OCI-LY1 (cell line): ENCODE measurements around the gene PAK5.

Experiments
- H2AFZ ChIP-seq: fragments of 200-600 bp; sonication (generic), shearing (Covaris generic); 2 replicates; pipeline ENCODE4 v1.6.0; 2014; ENCODE audit warnings: antibody characterized with exemption, mild to moderate bottlenecking, low read length
- H3F3A ChIP-seq: fragments of 200-600 bp; sonication (generic), shearing (Covaris generic); 2 replicates; pipeline ENCODE4 v1.6.0; 2014; ENCODE audit warnings: mild to moderate bottlenecking, antibody characterized with exemption, low read length, moderate library complexity; ENCODE audit not compliant: insufficient read depth
- H3K27ac ChIP-seq: fragments of 200-600 bp; sonication (generic); 2 replicates; pipeline ENCODE4 v1.5.1; 2014; ENCODE audit warnings: low read length, mixed run types, mild to moderate bottlenecking, low read depth; ENCODE audit not compliant: poor library complexity, severe bottlenecking
- H3K27me3 ChIP-seq: fragments of 200-600 bp; sonication (generic); 2 replicates; pipeline ENCODE4 v1.6.0; 2014; ENCODE audit warnings: antibody characterized with exemption, mild to moderate bottlenecking, low read length, moderate library complexity; ENCODE audit not compliant: insufficient read depth
- H3K36me3 ChIP-seq: fragments of 200-600 bp; sonication (generic); 2 replicates; pipeline ENCODE4 v1.6.1; 2014; ENCODE audit warnings: mild to moderate bottlenecking, antibody characterized with exemption, low read length, moderate library complexity, mixed read lengths; ENCODE audit not compliant: insufficient read depth
- H3K4me1 ChIP-seq: fragments of 200-600 bp; sonication (generic); 2 replicates; pipeline ENCODE4 v1.5.1; 2014; ENCODE audit warnings: mild to moderate bottlenecking, low read length, moderate library complexity; ENCODE audit not compliant: insufficient read depth, severe bottlenecking
- H3K4me2 ChIP-seq: fragments of 200-600 bp; sonication (generic), shearing (Covaris generic); 2 replicates; pipeline ENCODE4 v1.6.1; 2014; ENCODE audit warnings: low read length
- H3K4me3 ChIP-seq: fragments of 200-600 bp; sonication (generic); 2 replicates; pipeline ENCODE4 v1.5.1; 2014; ENCODE audit warnings: low read length, low read depth, mild to moderate bottlenecking, mixed read lengths; ENCODE audit not compliant: poor library complexity, severe bottlenecking
- H3K79me2 ChIP-seq: fragments of 200-600 bp; shearing (Covaris generic); 2 replicates; pipeline ENCODE4 v1.6.1; 2016; ENCODE audit warnings: mixed run types, low read length, mixed read lengths; ENCODE audit not compliant: insufficient read depth
- H3K9ac ChIP-seq: fragments of 200-600 bp; sonication (generic), shearing (Covaris generic); 2 replicates; pipeline ENCODE4 v1.6.1; 2014; ENCODE audit warnings: mild to moderate bottlenecking, low read length, mixed read lengths
- H3K9me2 ChIP-seq: fragments of 200-600 bp; sonication (generic), shearing (Covaris generic); 2 replicates; pipeline ENCODE4 v1.6.1; 2014; ENCODE audit warnings: low read depth, mild to moderate bottlenecking, low read length, mixed read lengths
- H3K9me3 ChIP-seq: fragments of 200-600 bp; shearing (Covaris generic); 2 replicates; pipeline ENCODE4 v1.6.1; 2014; ENCODE audit warnings: low read length, mixed read lengths
- H4K20me1 ChIP-seq: fragments of 200-600 bp; sonication (generic), shearing (Covaris generic); 2 replicates; pipeline ENCODE4 v1.6.0; 2016; ENCODE audit warnings: mild to moderate bottlenecking, low read length; ENCODE audit not compliant: insufficient read depth
- EZH2 ChIP-seq: fragments of 200-600 bp; sonication (generic), shearing (Covaris generic); IDR thresholded peaks from 2 replicates; pipeline ENCODE4 v1.8.0; 2017; ENCODE audit warnings: borderline replicate concordance, mixed run types, mild to moderate bottlenecking, antibody characterized with exemption, low read length, moderate library complexity, mixed read lengths
- TF ChIP-seq, protein P1 (sequence below): fragments of 200-600 bp; sonication (generic), shearing (Covaris generic); IDR thresholded peaks from 2 replicates; pipeline ENCODE4 v1.5.1; 2017; ENCODE audit warnings: mild to moderate bottlenecking, antibody characterized with exemption, low read length, moderate library complexity, mixed read lengths

Gene PAK5

DNA sequence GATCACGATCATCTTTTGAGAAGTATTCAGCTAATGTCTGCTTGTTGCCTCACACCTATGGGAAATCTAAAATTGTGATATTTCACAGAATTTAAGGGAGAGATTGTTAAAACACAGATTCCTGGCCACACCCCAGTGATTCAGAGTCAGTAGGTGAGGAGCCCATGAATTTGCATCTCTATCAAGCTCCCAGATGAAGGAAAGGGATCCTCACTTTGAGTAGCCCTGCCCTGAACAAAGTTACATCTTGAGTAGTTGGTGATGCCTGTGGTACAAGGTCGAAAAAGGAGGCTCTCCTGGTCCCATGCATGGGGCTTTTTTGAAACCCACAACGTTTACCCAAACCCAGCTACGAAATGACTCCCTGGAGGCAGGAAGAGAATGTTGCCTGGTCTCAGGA lies 79.5 kb downstream of the PAK5 start:
- Histone ChIP-seq H3F3A (no peaks in the 10 kb centered on the region), H3K9me2 (no peaks in the 10 kb centered on the region), H2AFZ (no peak overlapping the region), H3K9ac (no peak overlapping the region), H4K20me1 (no peaks in the 10 kb centered on the region), H3K4me3 (no peak overlapping the region), H3K79me2 (no peaks in the 10 kb centered on the region), H3K27ac (no peak overlapping the region), H3K4me1 (no peaks in the 10 kb centered on the region), H3K9me3 (no peaks in the 10 kb centered on the region; the same call in 1 of the 2 replicates), H3K27me3 (no peaks in the 10 kb centered on the region), H3K36me3 (no peaks in the 10 kb centered on the region), H3K4me2 (no peak overlapping the region)
- no peak for TF ChIP-seq EZH2
- TF ChIP-seq, protein P1, sequence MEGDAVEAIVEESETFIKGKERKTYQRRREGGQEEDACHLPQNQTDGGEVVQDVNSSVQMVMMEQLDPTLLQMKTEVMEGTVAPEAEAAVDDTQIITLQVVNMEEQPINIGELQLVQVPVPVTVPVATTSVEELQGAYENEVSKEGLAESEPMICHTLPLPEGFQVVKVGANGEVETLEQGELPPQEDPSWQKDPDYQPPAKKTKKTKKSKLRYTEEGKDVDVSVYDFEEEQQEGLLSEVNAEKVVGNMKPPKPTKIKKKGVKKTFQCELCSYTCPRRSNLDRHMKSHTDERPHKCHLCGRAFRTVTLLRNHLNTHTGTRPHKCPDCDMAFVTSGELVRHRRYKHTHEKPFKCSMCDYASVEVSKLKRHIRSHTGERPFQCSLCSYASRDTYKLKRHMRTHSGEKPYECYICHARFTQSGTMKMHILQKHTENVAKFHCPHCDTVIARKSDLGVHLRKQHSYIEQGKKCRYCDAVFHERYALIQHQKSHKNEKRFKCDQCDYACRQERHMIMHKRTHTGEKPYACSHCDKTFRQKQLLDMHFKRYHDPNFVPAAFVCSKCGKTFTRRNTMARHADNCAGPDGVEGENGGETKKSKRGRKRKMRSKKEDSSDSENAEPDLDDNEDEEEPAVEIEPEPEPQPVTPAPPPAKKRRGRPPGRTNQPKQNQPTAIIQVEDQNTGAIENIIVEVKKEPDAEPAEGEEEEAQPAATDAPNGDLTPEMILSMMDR, result no peak

DNA sequence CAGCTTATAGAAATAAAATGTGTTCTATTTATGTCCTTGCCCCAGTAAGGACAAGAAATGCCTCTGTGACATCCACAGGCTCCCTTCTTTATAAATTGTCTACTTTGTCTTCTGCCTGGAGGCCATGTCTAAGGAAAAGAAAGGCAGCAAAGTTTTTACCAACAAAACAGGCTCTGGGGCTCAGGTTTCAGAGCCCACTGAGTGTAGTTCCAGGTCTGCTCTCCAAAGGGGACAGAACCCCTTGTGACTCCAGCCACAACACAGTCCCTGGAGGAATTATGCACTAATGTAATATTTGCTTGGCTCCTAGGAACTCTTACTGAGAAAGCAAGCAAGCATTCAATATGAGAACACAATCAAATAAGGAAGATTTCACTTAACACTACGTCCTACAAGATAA lies 80.1 kb downstream of the PAK5 start:
- Histone ChIP-seq H2AFZ (no peak overlapping the region), H3K9me2 (no peaks in the 10 kb centered on the region)
- no peak for TF ChIP-seq EZH2
- TF ChIP-seq, protein P1, result no peak

DNA sequence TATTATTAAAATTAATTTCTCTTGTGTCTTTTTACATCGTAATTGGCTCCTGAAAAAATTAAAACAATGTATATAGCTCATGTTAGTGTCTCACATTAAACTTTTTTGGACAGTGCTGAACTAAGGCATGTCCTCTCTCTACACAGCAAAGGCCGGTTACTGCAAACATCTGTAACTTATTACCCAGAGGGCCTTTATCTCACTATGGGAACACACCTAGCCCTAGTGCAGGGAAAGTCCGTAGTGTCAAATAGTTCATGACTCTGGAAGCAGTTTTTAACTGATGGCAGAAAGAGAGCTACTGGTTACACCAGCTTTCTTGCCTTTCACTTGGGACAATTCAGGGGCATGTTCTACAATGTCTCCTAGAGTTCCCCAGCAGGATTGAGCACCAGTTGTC lies 82.2 kb downstream of the PAK5 start:
- H3K4me2 ChIP-seq, result no peak overlapping the region
- H3K27ac ChIP-seq, result no peak overlapping the region
- H3K9me3 ChIP-seq, result no peaks in the 10 kb centered on the region
- H3K36me3 ChIP-seq, result no peaks in the 10 kb centered on the region
- TF ChIP-seq, protein P1, result no peak
- no peak for TF ChIP-seq EZH2
- H4K20me1 ChIP-seq, result no peaks in the 10 kb centered on the region
- H3K4me1 ChIP-seq, result no peaks in the 10 kb centered on the region
- no peak overlapping the region for H3K4me3 ChIP-seq
- no peaks in the 10 kb centered on the region for H3K79me2 ChIP-seq
- no peaks in the 10 kb centered on the region for H3F3A ChIP-seq
- no peaks in the 10 kb centered on the region for H3K27me3 ChIP-seq
- no peak overlapping the region for H3K9ac ChIP-seq
- H3K9me2 ChIP-seq, result no peaks in the 10 kb centered on the region
- H2AFZ ChIP-seq, result no peak overlapping the region

More for the DNA sequence above, 80.1 kb downstream of the PAK5 start:
- H3K4me2 ChIP-seq, result no peak overlapping the region
- H3K4me3 ChIP-seq, result no peak overlapping the region
- no peaks in the 10 kb centered on the region for H3F3A ChIP-seq
- H3K27me3 ChIP-seq, result no peaks in the 10 kb centered on the region
- no peaks in the 10 kb centered on the region for H3K4me1 ChIP-seq
- H3K36me3 ChIP-seq, result no peaks in the 10 kb centered on the region
- H3K9me3 ChIP-seq, result no peaks in the 10 kb centered on the region; the same call in 1 of the 2 replicates
- no peak overlapping the region for H3K27ac ChIP-seq
- H3K79me2 ChIP-seq, result no peaks in the 10 kb centered on the region
- H4K20me1 ChIP-seq, result no peaks in the 10 kb centered on the region
- H3K9ac ChIP-seq, result no peak overlapping the region
